SJSA1 (cell line): ENCODE measurements around the gene NDUFS5. TPM values are rescaled to one million over a fixed set of nuclear protein-coding genes. Genes with fewer than 3 reads are reported as not detected.

Experiments
- total RNA-seq: library from RNA; depleted of rRNA; stranded (reverse); fragments of >200 nt; shearing (Covaris generic); gene quantifications from 2 replicates; pipeline ENCODE4 v1.2.3, GENCODE V29; 2014; rRNA removed

NDUFS5 gene
- total RNA-seq, 1 experiment from 2014 or later: 540 TPM

Other genes starting within 250 kb of the NDUFS5 start
- 10.4 and 14.2 TPM in 2 replicates for gene RRAGC, start 166.6 kb upstream of the NDUFS5 start, total RNA-seq
- 28.9 and 29.8 TPM in 2 replicates for gene MYCBP, start 153.0 kb upstream of the NDUFS5 start, total RNA-seq
- gene GJA9, start 144.8 kb upstream of the NDUFS5 start, total RNA-seq: not detected in 2 replicates
- gene RHBDL2, start 84.5 kb upstream of the NDUFS5 start, total RNA-seq: 0.29 and 0.91 TPM in 2 replicates
- 54.1 and 70.0 TPM in 2 replicates for gene AKIRIN1, start 35.1 kb upstream of the NDUFS5 start, total RNA-seq
- gene MACF1, start 178.3 kb downstream of the NDUFS5 start, total RNA-seq: 147 and 211 TPM in 2 replicates